Prostate gland (tissue), 2 donors: ENCODE results near the gene UST.

ENCODE experiments used
- POLR2A ChIP-seq: fragments of 450-650 bp; IDR thresholded peaks from one replicate; pipeline ENCODE4 v1.6.1; 2016; ENCODE audit warnings: antibody characterized with exemption, mild to moderate bottlenecking
- POLR2AphosphoS5 ChIP-seq: sonication (generic); formaldehyde crosslinking; IDR thresholded peaks from one replicate; pipeline ENCODE4 v1.6.1; 2017; ENCODE audit warnings: antibody characterized with exemption
- TF ChIP-seq, protein P1 (sequence below), 4 experiments: fragments of 200-600 bp in 2 of 4; fragments of 450-650 bp in 2 of 4; sonication (generic) in 2 of 4; IDR thresholded peaks; 1 replicate in 3 of 4; 2 replicates in 1 of 4; pipeline ENCODE4 v1.5.1; 2016 to 2019; ENCODE audit warnings: antibody characterized with exemption in 4 of 4, mild to moderate bottlenecking in 2 of 4, moderate library complexity in 2 of 4

DNA sequence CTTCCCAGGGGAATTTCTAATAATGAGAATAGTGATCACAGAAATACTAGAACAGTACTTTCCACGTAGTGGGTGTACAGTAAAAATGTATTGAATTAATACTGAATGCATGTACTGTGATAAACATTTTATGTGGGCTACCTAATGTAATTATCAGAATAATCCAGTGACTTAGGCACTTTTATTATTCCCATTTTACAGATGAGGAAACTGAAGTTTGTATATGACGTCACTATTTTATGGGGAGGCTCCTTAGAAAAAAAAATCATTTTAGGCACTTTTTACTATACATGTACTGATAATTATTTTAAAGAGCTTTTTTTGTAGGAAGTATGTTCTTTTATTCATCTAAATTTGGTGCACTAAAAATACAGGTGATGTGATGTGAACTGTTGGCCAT, 295.1 kb downstream of the UST start:
- TF ChIP-seq, protein P1, sequence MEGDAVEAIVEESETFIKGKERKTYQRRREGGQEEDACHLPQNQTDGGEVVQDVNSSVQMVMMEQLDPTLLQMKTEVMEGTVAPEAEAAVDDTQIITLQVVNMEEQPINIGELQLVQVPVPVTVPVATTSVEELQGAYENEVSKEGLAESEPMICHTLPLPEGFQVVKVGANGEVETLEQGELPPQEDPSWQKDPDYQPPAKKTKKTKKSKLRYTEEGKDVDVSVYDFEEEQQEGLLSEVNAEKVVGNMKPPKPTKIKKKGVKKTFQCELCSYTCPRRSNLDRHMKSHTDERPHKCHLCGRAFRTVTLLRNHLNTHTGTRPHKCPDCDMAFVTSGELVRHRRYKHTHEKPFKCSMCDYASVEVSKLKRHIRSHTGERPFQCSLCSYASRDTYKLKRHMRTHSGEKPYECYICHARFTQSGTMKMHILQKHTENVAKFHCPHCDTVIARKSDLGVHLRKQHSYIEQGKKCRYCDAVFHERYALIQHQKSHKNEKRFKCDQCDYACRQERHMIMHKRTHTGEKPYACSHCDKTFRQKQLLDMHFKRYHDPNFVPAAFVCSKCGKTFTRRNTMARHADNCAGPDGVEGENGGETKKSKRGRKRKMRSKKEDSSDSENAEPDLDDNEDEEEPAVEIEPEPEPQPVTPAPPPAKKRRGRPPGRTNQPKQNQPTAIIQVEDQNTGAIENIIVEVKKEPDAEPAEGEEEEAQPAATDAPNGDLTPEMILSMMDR (IDR thresholded peaks at IDR 0.05), result no peak
- TF ChIP-seq POLR2AphosphoS5 (no peak), POLR2A (no peak)
